GM23248 (cell line): ENCODE results near the gene TNP2.

Source experiments
- EZH2 ChIP-seq: fragments of 200-600 bp; sonication (generic); IDR thresholded peaks from 2 replicates; pipeline ENCODE4 v1.6.1; 2018; ENCODE audit warnings: antibody characterized with exemption, mild to moderate bottlenecking; ENCODE audit not compliant: insufficient read depth, poor library complexity, severe bottlenecking
- EZH2phosphoT487 ChIP-seq: fragments of 200-600 bp; sonication (generic); IDR thresholded peaks from 2 replicates; pipeline ENCODE4 v1.6.1; 2018; ENCODE audit warnings: antibody characterized with exemption, moderate library complexity, mild to moderate bottlenecking, low read depth; ENCODE audit not compliant: insufficient read depth

GRCh38 chr16:11249233-11250061 lies 19.7 kb downstream of the TNP2 start:
- TF ChIP-seq EZH2phosphoT487 (no peak), EZH2 (no peak)
